WTC11 (cell line): Measurements from ENCODE around the gene HIPK2.

Experiments
- ARID4B ChIP-seq: sonication (generic); formaldehyde crosslinking; IDR thresholded peaks from 2 replicates; pipeline ENCODE4 v1.8.0; 2023; ENCODE audit warnings: missing genetic modification reagents, mild to moderate bottlenecking, borderline replicate concordance
- CTCF ChIP-seq: fragments of 200-600 bp; IDR thresholded peaks from 2 replicates; pipeline ENCODE4 v1.8.0; 2022; ENCODE audit warnings: antibody characterized with exemption

DNA sequence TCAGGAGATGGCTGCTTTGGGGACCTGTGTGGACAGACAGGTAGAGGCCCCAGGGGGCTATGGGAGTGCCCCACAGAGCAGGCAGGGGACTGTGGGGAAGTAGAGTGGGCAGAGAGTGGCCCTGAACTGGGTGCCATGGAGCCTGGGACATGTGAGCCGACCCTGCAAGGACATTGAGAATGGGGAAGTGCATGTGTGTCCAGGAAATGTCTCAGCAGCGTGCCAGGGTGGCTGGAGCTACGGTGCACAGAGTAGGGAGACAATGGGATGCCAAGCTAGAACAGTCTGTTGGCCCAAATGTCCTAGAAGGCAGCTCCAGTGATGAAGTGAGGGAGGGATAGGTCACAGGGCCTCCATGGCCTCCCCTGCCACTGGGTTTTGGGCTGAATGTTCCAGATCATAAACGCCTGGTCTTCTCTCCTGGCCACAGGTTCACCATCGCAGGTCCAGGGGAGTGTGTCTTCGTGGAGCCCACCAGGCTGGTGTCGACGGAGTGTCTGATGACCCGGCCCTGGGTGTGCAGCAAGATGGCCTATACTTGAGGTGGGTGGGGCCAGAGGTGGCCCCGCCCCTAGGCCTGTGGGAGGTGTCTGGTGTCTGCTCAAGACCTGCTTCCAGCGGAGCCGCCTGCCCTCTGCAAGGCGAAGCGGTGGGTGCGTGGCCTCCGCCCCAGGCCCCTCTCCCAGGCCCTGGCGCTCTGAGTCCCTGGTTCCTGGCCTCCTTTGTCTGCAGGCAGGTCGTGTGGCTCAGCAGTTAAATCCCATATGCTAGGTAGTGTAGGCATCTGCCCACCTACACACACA, 233.8 kb downstream of the HIPK2 start:
- TF ChIP-seq CTCF (no peak), ARID4B (CRISPR knock-in tag) (no peak)
